PFSK-1 (cell line): ENCODE data around the gene ZNF239.

Experiments used
- FOXP2 ChIP-seq: optimal IDR thresholded peaks from 2 replicates; pipeline ENCODE3; 2011; ENCODE audit warnings: borderline replicate concordance, control low read depth, inconsistent platforms; ENCODE audit not compliant: insufficient read depth; ENCODE audit errors: extremely low read length, extremely low read depth
- POLR2AphosphoS5 ChIP-seq: IDR thresholded peaks from 2 replicates; pipeline ENCODE4 v1.6.1; 2012; ENCODE audit warnings: low read depth, mild to moderate bottlenecking, control low read depth, low read length, moderate library complexity
- SIN3A ChIP-seq: IDR thresholded peaks from 2 replicates; pipeline ENCODE4 v1.6.1; 2012; ENCODE audit warnings: mild to moderate bottlenecking, low read length, moderate library complexity, borderline replicate concordance; ENCODE audit not compliant: insufficient read depth
- TAF1 ChIP-seq: IDR thresholded peaks from 2 replicates; pipeline ENCODE4 v1.6.1; 2012; ENCODE audit warnings: low read length, control low read depth, borderline replicate concordance; ENCODE audit not compliant: insufficient read depth
- TF ChIP-seq, protein P1 (sequence below), 2 experiments: IDR thresholded peaks; 2 replicates each; pipeline versions ENCODE4 v1.6.1 to v1.8.0; 2011 to 2012; ENCODE audit warnings: low read depth in 2 of 2, low read length in 2 of 2, control low read depth in 1 of 2, inconsistent platforms in 1 of 2, mild to moderate bottlenecking in 1 of 2, moderate library complexity in 1 of 2; ENCODE audit not compliant: insufficient read depth in 1 of 2

ZNF239 gene

DNA sequence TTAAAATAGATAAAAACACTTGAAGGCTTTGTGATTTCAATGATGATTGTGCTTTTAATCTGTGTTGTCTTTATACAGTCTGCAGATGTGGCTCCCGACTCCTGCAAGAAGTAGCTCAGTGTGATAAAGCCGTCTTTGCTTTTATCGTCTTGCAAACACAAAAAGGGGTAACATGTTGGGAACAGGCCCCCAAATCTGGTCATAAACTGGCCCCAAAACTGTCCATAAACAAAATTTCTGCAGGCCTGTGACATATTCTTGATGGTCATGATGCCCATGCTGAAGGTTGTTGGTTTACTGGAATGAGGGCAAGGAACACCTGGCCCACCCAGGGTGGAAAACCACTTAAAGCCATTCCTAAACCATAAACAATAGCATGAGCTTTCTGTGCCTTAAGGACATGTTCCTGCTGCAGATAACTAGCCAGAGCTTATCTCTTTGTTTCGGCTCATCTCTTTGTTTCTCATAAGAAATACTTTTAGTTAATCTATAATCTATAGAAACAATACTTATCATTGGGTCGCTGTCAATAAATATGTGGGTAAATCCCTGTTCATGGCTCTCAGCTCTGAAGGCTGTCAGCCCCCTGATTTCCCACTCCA is 17.0 kb upstream of the ZNF239 start:
- TF ChIP-seq, protein P1, sequence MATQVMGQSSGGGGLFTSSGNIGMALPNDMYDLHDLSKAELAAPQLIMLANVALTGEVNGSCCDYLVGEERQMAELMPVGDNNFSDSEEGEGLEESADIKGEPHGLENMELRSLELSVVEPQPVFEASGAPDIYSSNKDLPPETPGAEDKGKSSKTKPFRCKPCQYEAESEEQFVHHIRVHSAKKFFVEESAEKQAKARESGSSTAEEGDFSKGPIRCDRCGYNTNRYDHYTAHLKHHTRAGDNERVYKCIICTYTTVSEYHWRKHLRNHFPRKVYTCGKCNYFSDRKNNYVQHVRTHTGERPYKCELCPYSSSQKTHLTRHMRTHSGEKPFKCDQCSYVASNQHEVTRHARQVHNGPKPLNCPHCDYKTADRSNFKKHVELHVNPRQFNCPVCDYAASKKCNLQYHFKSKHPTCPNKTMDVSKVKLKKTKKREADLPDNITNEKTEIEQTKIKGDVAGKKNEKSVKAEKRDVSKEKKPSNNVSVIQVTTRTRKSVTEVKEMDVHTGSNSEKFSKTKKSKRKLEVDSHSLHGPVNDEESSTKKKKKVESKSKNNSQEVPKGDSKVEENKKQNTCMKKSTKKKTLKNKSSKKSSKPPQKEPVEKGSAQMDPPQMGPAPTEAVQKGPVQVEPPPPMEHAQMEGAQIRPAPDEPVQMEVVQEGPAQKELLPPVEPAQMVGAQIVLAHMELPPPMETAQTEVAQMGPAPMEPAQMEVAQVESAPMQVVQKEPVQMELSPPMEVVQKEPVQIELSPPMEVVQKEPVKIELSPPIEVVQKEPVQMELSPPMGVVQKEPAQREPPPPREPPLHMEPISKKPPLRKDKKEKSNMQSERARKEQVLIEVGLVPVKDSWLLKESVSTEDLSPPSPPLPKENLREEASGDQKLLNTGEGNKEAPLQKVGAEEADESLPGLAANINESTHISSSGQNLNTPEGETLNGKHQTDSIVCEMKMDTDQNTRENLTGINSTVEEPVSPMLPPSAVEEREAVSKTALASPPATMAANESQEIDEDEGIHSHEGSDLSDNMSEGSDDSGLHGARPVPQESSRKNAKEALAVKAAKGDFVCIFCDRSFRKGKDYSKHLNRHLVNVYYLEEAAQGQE (IDR thresholded peaks at IDR 0.05; ENCODE audit: insufficient read depth in 1 of 2, low read depth in 2 of 2, low read length in 2 of 2) = no peak
- TF ChIP-seq SIN3A (no peak), TAF1 (no peak), POLR2AphosphoS5 (no peak), FOXP2 (no peak)

DNA sequence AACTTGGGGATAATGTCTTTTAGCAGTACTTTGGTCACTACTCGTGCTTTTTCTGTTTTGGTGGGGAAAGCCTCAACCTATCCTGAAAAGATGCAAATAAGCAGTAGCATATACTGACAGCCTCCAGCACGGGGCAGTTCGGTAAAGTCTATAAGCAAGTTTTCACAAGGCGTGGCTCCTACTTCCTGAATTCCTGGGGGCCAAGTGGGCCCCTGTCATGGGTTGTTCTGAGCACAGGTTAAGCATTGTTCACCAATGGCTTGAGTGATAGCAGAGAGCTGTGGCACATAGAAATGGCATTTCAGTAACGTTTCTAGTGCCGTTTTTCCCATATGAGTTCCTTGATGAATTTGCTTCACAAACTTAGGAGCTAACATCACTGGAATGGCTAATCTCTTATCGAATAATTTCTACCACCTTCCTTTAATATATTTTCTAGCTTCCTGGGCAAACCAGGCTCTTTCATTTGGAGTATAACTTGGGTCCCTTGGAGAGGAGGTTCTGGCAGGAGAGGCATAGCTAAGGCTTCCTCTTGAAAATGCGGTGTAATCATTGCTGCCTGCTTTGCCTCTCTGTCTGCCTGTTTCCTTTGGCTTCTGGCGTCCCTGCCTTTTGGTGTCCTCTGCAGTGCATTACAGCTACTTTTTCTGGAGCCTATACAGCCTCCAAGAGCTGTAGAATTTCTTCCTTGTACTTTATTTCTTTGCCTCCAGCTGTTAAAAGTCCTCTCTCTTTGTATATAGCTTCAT is 11.7 kb upstream of the ZNF239 start:
- TF ChIP-seq, protein P1 (IDR thresholded peaks at IDR 0.05; ENCODE audit: insufficient read depth in 1 of 2, low read depth in 2 of 2, low read length in 2 of 2) = no peak
- TF ChIP-seq POLR2AphosphoS5 (no peak), FOXP2 (no peak), TAF1 (no peak), SIN3A (no peak)

DNA sequence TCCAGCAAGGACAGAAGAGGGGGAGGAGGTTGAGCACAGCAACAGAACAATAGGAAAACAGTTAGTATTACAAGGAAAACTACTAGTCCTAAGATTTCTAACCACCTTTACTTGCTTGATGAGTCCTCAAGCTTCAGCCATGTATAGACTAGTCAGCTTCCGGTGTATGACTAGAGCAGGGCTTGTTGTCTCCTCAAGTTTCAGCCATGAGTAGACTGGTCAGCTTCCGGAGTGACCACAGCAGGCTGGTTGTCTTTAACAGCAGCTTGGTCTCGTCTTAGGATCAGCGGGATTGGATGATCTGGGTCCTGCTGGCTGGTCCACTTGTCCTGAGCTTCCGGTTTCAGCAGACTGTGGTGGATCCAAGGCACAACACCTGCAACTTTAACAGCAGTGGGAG is 10.6 kb upstream of the ZNF239 start:
- TF ChIP-seq FOXP2 (no peak), SIN3A (no peak), POLR2AphosphoS5 (no peak), TAF1 (no peak)
- TF ChIP-seq, protein P1 (IDR thresholded peaks at IDR 0.05; ENCODE audit: insufficient read depth in 1 of 2, low read depth in 2 of 2, low read length in 2 of 2) = no peak

DNA sequence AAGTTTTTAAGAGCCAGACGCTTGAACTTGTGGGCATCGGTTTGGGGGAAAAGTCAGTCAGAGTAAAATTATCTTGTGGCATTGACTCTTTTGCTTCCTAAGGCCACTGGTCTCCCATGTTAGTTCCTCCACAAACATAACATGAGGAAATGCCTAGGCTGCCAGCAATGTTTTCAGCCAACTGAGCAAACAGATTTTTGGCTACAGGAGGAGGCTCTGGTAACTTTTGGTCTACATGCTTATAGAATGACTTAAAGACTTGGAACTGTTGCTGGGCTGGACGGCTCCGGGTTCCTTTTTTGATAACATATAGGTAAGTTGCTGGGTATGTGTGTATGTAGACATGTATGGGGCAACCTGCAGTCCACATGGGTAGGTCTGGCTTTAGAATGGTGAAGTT is 9.6 kb upstream of the ZNF239 start:
- TF ChIP-seq TAF1 (no peak), SIN3A (no peak), FOXP2 (no peak), POLR2AphosphoS5 (no peak)
- TF ChIP-seq, protein P1 (IDR thresholded peaks at IDR 0.05; ENCODE audit: insufficient read depth in 1 of 2, low read depth in 2 of 2, low read length in 2 of 2) = no peak
